Measurements from ENCODE around the gene MKRN2.

The MKRN2 gene

DNA sequence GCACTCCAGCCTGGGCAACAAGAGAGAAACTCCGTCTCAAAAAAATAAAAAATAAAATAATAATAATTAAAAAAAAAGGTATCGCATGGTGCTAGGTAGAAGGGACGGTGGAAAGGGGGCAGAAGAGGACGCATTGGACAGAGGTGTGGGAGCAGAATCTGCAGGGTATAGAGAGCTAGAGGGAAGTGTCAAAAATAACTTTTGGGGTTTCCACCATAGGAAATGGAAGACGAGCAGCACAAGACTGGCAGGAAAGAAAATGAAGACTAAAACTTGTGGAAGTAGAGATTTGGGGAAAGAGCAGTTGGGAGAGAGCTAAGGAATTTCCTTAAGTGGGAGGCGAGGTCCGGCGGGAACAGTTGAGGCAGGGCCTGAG lies 585 bp upstream of the MKRN2 start:
- no peak for DNase-seq

DNA sequence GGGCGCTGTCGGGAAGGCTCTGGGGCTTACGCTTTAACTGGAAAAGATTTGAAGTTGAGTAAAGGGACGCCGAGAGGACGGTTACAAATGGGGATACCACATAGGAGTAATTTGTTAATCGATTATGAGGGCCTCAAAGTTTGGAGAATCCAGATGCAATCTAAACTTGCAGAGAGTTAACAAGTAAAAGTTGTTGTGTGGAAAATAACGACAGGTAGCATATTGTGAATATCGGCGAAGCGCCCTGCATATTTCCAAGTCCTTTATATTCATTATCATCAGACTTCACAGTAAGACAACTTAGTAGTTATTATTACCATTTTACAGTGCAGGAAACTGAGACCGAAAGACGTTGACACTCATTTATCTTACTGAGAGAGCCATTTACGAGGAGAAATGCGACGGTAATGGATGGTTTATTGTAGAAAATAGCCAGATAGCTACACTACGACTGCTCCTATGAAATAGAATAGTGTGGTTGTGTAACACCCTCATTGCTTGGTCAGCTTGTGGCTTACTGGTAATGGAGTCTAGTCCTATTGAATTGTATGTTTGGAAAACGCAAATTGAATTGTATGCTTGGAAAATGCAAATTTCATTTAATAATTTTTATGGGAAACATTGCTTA lies 700 bp downstream of the MKRN2 start:
- no peak for DNase-seq

DNA sequence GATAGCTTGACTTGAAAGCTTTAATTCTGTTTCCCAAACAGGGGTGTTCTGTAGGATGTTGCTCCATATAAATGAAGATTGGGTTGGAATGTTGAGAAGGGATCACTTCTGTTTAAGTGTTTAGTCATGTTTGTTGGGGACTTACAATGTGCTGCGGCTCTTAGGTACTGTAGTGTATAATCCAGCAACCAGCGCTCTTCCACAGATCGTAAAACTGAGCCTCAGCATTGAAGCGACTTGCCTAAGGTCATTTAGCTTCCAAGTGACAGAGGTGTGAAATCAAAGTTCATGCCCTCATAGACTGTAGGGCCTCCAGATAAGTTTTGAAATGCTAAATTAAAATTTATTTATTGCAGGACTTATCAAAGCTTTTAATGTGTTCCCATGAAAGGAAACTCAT lies 1.8 kb downstream of the MKRN2 start:
- no peak for DNase-seq

DNA sequence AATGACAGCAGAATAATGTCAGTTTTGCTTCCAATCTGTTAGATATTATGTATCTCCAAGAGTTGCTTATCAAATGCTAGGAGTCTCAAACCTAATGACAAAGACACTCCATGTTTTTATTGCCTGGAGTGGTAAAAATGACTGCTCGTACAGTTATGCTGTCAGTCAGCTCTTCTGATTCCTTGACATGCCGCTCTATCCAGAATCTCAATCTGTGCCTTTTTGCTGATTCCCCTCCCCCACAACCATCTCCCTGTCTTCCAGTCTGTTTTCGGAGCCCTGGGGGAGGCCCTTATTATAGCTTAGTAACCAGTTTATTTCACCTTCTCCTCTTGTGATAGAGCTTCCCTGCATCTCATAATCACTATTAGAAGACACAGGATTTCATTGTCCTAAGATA lies 2.6 kb downstream of the MKRN2 start:
- DNase-seq, result no peak

DNA sequence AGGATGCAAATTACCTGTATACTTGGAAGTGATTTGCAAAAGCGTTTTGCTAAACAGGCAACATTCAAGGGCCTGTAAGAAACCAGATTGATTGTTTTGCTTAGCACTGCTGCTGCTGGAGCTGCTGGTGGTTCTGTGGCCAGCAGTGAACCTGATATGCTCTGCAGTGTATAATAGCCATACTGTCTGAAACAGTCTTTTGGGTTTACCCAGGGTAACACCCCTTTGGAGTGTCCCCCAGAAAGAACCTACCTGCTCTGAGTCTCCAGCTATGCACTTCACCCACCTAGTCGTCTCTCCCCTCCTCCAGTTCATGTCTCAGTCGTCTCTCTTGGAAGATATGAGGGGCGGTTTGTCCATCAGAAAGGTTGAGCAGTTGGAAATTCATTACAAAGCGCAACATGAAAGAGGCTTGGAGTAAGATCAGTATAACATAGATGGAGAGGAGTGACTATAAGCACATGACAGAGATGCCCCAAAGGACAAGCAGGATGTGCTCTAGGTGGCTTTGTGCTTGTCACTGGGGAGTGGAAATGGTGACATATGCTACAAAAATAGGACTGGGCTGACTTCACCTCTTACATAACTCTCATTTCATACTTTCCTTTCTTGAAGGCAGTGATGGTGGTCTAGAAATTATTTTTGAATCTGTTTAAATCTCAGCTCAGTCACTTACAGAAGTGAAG lies 3.8 kb downstream of the MKRN2 start:
- DNase-seq, result no peak

DNA sequence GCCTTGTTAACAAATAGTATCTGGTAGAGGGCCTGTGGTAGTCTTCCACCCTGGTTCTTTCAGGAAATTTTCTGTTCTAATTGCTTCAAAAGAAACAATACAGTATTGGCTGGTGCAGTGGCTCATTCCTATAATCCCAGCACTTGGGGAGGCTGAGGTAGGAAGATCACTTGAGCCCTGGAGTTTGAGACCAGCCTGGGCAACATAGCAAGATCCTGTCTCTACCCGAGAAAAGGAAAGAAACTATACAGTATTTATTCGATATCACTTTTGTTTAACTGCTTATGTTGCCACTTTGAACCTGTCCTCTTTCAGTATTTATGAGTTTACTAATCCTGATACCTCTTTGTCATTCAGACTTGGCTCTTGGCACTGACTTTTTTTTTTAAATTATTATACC lies 4.5 kb downstream of the MKRN2 start:
- DNase-seq, result no peak

DNA sequence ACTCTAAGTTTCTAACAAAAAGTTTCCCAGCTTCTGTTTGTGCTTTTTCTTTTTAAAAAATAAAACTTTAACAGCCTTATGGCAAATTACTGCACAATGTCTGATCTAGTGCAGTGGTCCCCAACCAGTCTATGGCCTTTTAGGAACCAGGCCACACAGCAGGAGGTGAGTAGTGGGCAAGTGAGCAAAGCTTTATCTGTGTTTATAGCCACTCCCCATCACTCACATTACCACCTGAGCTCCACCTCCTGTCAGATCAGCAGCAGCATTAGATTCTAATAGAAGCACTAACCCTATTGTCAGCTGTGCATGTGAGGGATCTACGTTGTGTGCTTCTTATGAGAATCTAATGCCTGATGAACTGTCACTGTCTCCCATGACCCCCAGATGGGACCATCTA lies 5.6 kb downstream of the MKRN2 start:
- no peak for DNase-seq

DNA sequence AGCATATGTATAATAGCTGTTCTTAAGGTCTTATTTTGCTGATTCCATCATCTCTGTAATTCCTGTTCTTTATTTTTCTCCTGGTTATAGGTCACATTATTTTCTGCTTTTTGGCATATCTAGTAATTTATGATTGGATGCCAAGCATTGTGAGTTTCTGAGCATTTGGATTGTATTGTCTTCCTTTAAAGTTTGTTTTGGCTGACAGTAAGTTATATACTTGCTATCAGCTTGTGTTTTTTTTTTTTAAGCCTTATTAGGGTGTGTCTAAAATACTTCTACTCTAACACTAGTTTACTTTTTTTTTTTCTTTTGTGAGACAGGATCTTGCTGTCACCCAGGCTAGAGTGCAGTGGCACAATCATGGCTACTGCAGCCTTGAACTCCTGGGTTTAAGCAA lies 10.1 kb downstream of the MKRN2 start:
- DNase-seq, result no peak

DNA sequence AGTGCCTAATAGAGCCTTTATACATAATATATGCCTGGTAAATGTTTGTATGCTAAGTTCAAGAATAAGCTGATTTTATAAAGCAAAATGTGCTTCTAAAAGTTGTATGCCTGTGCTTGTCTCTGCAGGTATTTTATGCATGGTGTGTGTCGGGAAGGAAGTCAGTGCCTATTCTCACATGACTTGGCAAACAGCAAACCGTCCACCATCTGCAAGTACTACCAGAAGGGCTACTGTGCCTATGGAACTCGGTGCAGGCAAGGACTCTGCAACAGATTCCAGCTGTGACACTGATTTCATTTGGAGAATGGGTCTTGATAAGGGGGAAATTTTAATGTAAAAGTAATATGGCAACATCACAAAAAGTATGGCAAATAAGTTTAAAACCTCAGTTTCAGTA lies 11.9 kb downstream of the MKRN2 start:
- no peak for DNase-seq

DNA sequence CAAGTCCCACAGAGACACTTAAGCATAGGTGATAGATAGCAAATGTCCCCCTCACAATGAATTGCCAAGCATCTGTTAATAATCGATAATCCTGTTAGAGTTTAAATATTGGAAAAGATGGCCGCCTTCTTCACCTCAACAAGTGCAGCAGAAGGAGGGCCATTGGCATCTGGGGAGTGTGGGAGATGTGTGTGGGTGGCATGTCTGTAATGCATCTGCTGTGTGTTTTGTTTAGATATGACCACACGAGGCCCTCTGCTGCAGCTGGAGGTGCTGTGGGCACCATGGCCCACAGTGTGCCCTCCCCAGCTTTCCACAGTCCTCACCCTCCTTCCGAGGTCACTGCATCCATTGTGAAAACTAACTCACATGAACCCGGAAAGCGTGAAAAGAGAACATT lies 12.9 kb downstream of the MKRN2 start:
- no peak for DNase-seq

DNA sequence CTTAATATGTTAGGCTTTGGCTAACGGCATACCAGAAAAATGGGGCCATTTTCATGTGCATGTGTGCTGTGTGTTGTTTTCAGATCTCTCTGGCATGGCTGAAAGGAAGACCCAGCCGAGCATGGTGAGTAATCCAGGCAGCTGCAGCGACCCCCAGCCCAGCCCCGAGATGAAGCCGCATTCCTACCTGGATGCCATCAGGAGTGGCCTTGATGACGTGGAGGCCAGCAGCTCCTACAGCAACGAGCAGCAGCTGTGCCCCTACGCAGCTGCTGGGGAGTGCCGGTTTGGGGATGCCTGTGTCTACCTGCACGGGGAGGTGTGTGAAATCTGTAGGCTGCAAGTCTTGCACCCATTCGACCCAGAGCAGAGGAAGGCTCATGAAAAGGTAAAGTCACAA lies 15.1 kb downstream of the MKRN2 start:
- no peak for DNase-seq

DNA sequence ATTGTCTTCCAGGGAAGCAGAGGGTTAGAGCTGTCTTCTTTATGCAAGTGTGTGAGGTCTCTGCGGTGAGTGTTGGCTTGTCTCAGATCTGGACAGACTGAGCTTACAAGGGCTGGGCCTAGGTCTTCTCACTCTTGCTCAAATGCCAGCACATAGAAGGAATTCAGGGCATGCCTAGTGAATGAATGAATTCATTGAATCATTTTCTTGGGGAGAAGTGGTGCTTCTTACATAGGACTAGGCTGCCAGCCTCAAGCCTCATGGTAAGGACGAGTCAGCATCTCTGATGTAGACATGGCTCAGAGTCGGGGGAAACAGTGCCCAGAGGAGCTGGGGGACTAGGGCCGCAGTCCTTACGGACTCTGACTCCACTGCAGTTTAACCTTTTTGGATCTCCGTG lies 17.2 kb downstream of the MKRN2 start:
- DNase-seq, result no peak

DNA sequence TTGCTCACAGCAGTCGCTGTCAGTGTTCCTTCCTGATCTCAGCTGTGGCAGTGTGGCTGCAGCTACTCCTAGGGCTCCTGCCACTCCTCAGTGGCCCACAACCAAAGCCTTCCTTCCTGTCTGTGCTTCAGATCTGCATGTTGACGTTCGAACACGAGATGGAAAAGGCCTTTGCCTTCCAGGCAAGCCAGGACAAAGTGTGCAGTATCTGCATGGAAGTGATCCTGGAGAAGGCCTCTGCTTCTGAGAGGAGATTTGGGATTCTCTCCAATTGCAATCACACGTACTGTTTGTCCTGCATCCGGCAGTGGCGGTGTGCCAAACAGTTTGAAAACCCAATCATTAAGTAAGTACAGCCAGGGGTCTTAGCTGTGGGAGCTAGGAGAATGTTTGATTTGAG lies 17.8 kb downstream of the MKRN2 start:
- DNase-seq, result no peak

DNA sequence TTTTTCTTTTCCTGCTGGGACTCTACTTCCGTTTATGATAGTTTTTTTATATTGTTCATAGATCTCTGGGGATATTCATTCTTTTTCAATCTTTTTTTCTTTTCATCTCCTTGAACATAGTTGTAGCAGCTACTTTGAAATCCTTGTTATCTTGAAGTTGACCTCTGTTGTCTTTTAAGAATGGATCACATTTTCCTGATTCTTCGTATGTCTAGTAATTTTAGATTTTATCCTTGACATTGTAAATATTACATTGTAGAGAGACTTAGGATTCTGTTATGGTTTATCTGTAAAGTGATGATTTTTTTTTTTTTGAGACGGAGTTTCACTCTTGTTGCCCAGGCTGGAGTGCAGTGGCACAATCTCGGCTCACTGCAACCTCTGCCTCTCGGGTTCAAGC lies 20.5 kb downstream of the MKRN2 start:
- DNase-seq, result no peak

DNA sequence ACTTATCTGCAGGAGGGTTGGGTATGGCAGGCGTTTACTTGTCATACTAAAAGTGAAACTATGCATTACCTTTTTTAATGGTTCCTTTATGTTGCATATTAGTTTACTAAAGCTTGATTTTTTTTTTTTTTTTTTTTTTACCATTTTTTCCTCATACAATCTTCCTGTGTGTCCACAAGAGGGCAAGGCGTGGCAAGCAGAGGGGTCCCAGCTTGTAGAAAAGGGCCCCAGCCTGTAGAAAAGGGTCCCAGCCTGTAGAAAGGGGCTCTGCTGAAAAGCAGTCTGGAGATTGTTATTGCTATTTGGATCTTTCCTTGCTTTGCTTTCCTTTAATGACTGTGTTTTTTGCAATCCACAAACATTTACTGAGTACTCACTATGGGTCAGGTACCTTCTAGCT lies 21.9 kb downstream of the MKRN2 start:
- DNase-seq, result no peak

DNA sequence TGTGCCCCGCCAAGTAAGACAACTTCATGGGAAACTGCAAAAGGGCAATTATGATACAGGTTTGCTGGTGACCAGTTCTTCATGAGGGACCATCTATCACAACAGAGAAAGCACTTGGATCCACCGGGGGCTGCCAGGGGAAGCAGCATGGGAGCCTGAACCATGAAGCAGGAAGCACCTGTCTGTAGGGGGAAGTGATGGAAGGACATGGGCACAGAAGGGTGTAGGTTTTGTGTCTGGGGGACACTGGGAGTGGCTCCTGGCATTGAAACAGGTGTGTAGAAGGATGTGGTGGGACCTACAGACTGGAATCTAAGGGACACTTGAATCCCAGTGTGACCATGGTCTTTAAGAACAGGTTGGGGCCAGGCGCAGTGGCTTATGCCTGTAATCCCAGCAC lies 22.6 kb downstream of the MKRN2 start:
- no peak for DNase-seq

DNA sequence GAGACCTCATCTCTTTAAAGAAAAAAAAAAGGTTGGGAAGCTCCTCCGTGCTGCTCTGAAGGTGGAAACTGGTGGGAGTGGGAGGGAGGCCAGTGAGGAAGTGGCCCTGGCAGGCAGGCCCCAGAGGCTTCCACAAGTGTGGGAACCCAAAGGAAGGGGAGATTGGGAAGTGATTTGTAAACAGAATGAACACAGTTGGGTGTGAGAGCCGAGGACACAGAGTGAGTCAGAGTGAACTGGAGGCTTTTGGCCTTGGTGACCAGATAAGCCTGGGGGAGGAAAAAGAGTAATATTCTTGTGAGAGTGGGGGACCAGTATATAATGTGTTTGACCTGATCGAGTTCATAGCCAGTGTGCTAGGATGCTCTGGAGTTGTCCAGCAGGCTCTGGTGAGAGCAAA lies 23.0 kb downstream of the MKRN2 start:
- DNase-seq, result no peak

DNA sequence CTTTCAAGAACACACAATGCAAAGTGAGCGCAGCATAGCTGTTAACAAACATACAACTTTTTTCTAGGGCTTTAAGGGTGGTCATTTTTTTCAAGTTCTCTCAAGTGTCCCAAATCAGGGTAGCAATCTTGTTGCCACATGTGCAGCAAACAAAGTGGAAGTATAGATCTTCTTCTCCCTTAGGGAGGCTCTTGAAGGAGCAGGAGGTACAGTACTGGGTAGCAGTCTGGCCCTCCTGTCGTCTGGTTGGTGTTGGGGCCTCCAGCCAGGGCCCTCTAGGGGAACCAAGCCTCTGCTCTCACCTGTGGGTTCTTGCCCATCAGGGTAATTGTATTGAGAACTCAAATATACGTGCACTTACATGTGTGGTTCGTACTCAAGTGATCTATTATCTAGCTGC lies 25.8 kb downstream of the MKRN2 start:
- no peak for DNase-seq

DNA sequence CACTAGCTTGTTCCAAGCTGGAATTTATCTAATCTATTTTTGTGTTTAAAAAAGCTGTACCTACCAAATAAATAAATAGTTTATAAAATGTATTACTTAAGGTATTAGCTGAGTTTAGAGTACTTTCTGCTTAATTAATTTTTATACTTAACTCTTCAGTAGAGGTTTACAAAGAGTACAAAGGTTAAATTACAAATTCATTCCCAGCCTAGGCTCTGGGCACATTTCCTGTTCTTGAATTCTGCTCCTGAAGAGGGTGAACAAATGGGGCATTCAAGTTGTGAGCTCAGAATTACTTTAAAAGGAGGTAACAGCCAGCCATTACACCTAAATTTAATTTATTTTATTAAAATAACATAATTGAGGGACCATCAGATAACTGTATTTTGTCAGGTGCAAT lies 26.4 kb downstream of the MKRN2 start:
- no peak for DNase-seq

DNA sequence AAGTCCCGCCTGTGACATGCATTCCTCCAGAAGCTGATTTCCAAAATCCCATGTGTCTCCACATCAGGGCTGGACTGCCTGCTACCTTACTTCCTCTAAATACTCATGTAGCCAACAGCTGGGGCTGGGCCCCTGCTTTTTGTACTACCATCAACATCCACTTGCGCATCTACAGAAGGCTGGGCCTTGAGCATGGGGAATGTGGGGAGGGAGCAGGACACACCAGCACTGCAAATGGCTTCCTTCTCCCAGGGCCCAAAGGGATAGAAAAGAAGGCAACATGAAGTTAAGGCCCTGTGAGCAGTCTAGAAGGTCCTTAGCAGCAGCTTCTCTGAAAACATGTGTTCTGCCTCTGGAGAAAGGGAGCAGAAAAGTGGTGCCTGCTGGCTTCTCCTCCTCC lies 27.2 kb downstream of the MKRN2 start:
- DNase-seq, result no peak

DNA sequence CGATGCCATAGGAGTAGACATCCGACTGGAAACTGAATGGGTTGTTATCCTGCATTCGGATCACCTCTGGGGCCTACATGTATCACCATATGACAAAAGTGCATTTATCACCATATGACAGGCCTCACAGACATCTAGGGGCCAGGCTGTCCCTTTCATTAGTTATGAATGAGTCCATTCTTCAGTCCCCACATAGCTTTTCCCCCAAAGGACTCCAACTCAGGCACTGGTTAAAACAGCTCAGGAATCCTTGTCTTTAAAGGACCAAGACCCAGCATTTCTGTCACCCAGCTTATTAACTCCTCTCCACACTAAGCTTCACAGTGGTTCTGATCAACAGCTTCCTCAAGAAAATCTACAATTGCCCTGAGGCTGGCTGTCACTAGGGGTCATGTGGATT lies 28.3 kb downstream of the MKRN2 start:
- no peak for DNase-seq

DNA sequence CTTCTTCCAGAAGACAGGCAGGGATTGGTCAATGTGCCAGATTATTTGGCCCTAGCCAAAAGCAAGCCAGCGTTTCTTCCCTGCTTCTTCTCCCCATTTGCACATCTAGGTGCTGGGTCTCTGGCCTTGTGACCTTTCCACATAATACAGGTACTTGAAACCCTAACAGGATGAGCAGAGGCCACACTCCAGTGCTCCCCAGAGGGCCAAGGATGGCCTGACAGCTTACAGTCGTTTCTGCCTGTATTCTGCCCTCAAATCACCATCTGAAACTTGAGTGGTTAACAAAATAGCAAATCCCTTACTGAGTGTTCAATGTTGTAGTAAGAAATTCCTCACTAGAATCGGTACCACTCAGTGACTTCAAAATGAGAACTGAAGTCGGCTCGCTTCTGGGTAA lies 29.1 kb downstream of the MKRN2 start:
- no peak for DNase-seq

DNA sequence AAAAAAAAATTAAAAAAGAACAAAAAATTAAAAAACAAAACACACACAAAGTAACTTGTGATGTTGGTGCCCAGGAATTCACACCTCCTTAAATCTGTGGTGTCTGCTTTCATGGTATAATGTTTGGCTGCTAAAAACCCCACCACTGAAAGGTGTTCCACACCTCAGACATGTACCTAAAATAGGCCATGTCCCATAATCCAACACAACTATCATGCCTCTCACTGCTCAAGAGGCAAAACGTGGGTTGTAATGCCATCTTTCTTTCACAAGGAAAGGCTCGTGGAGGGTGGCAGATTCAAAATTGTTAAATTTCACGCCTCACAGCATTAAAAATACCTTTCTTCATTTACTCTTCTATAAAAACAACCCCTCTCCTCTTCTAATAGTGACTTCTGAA lies 29.5 kb downstream of the MKRN2 start:
- no peak for DNase-seq

DNA sequence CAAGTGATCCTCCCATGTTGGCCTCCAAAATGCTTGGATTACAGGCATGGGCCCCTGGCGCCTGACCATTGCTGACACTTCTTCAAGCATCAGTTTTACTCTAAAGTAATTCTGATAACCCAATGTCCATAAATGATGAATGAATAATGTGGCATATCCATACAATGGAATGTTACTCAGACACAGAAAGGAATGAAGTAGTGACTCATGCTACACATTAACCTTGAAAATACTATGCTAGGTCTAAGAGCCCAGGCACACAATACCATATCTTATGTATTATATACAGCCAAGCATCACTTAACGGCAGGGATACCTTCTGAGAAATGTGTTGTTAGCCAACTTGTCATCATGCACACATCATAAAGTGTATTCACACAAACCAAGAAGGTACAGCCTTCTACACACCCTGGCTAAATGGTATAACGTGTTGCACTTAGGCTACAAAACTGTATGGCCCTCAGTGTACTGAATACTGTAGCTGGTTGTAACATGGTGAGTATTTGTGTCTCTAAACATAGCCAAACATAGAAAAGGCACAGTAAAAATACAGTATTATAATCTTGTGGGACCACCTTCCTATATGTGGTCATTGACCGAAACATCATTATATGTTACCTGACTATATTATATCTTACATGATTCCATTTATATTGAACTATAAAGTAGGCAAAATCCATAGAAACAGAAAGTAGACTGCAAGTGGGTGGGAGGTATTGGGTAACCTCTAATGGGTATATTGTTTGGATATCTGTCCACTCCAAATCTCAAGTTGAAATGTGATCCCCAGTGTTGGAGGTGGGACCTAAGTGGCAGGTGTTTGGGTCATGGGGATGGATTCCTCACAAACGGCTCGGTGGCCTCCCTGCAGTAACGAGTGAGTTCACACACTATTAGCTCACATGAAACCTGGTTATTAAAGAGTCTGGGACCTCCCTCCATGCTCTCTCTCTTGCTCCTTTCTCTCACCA lies 31.4 kb downstream of the MKRN2 start:
- no peak for DNase-seq
